Neutrophil (primary cell): Measurements from ENCODE around the gene CALML3.
"Not testable (repeated sequence)": the region's sequence is repeated elsewhere in the genome, so short reads cannot be mapped to it uniquely, and the experiment has no call there.

Experiments
- H3K27ac ChIP-seq: fragments of 200-600 bp; sonication (generic); 2 replicates; pipeline ENCODE4 v1.5.1; 2016; ENCODE audit warnings: mild to moderate bottlenecking, moderate library complexity
- H3K27me3 ChIP-seq: fragments of 200-600 bp; sonication (generic); 2 replicates; pipeline ENCODE4 v1.6.0; 2016; ENCODE audit warnings: mild to moderate bottlenecking
- H3K36me3 ChIP-seq: fragments of 200-600 bp; sonication (generic); 2 replicates; pipeline ENCODE4 v1.5.1; 2017
- H3K4me1 ChIP-seq, 2 experiments: fragments of 200-600 bp in 1 of 2; sonication (generic) in 1 of 2; 1 replicate in 1 of 2; 2 replicates in 1 of 2; pipeline versions ENCODE4 v1.5.1 to v1.6.1; 2013 to 2016; ENCODE audit warnings: low read depth in 1 of 2, low read length in 1 of 2, mild to moderate bottlenecking in 1 of 2, moderate library complexity in 1 of 2; ENCODE audit not compliant: control insufficient read depth in 1 of 2, insufficient read depth in 1 of 2
- H3K4me3 ChIP-seq, 2 experiments: fragments of 200-600 bp in 1 of 2; sonication (generic) in 1 of 2; 1 replicate in 1 of 2; 2 replicates in 1 of 2; pipeline ENCODE4 v1.5.1; 2013 to 2016; ENCODE audit warnings: low read depth in 1 of 2, low read length in 1 of 2, mild to moderate bottlenecking in 1 of 2, moderate library complexity in 1 of 2
- H3K9me3 ChIP-seq: fragments of 200-600 bp; sonication (generic); 2 replicates; pipeline ENCODE4 v1.5.1; 2016
- TF ChIP-seq, protein P1 (sequence below): fragments of 200-600 bp; sonication (generic); IDR thresholded peaks from 2 replicates; pipeline ENCODE4 v1.5.1; 2016; ENCODE audit warnings: antibody characterized with exemption

CALML3 gene

DNA sequence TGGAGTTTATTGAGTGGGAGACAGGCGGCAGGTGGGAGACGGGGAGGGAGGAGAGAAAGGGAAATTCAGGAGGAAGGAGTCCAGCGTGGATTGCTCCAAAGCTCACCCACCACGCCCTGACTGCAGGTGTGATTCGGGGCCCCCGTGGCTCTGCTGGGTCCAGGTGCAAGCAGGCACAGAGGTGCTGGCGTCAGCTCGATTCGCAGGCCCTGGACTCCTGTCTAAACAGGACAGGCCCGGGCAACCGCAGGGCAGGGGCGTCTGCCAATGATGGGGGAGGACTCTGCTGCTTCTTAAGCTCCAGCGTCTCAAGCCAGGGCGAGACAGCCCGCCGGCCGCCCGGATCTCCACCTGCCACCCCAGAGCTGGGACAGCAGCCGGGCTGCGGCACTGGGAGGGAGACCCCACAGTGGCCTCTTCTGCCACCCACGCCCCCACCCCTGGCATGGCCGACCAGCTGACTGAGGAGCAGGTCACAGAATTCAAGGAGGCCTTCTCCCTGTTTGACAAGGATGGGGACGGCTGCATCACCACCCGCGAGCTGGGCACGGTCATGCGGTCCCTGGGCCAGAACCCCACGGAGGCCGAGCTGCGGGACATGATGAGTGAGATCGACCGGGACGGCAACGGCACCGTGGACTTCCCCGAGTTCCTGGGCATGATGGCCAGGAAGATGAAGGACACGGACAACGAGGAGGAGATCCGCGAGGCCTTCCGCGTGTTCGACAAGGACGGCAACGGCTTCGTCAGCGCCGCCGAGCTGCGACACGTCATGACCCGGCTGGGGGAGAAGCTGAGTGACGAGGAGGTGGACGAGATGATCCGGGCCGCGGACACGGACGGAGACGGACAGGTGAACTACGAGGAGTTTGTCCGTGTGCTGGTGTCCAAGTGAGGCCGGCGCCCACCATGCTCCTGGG is at the start of gene CALML3:
Gene CALML3 (plus strand): TSS at position 321 of the 920 bp plus-strand sequence. CDS start 125 bp downstream, at position 446.
- no peaks in the 10 kb centered on the region for H3K36me3 ChIP-seq
- H3K27ac ChIP-seq, result no peak within 1 kb of the TSS
- no peaks in the 10 kb centered on the region for H3K4me1 ChIP-seq
- TF ChIP-seq, protein P1, sequence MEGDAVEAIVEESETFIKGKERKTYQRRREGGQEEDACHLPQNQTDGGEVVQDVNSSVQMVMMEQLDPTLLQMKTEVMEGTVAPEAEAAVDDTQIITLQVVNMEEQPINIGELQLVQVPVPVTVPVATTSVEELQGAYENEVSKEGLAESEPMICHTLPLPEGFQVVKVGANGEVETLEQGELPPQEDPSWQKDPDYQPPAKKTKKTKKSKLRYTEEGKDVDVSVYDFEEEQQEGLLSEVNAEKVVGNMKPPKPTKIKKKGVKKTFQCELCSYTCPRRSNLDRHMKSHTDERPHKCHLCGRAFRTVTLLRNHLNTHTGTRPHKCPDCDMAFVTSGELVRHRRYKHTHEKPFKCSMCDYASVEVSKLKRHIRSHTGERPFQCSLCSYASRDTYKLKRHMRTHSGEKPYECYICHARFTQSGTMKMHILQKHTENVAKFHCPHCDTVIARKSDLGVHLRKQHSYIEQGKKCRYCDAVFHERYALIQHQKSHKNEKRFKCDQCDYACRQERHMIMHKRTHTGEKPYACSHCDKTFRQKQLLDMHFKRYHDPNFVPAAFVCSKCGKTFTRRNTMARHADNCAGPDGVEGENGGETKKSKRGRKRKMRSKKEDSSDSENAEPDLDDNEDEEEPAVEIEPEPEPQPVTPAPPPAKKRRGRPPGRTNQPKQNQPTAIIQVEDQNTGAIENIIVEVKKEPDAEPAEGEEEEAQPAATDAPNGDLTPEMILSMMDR, result no peak
- H3K9me3 ChIP-seq, result no peaks in the 10 kb centered on the region
- no peak within 1 kb of the TSS for H3K4me3 ChIP-seq
- H3K27me3 ChIP-seq, result no peaks in the 10 kb centered on the region

DNA sequence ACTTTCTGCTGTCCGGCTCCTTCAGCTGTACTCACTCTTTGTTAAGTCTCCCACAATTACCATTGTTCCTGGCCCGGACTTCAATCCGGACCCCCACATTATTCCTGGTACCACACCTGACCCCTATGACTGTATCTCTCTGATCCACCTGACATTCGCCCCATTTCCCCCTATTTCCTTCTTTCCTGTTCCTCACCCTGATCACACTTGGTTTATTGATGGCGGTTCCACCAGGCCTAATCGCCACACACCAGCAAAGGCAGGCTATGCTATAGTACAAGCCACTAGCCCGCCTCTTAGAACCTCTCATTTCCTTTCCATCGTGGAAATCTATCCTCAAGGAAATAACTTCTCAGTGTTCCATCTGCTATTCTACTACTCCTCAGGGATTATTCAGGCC is 49.7 kb upstream of the CALML3 start:
- H3K27ac ChIP-seq, H3K36me3 ChIP-seq, H3K9me3 ChIP-seq, H3K4me3 ChIP-seq, H3K27me3 ChIP-seq, H3K4me1 ChIP-seq: not testable (repeated sequence)

DNA sequence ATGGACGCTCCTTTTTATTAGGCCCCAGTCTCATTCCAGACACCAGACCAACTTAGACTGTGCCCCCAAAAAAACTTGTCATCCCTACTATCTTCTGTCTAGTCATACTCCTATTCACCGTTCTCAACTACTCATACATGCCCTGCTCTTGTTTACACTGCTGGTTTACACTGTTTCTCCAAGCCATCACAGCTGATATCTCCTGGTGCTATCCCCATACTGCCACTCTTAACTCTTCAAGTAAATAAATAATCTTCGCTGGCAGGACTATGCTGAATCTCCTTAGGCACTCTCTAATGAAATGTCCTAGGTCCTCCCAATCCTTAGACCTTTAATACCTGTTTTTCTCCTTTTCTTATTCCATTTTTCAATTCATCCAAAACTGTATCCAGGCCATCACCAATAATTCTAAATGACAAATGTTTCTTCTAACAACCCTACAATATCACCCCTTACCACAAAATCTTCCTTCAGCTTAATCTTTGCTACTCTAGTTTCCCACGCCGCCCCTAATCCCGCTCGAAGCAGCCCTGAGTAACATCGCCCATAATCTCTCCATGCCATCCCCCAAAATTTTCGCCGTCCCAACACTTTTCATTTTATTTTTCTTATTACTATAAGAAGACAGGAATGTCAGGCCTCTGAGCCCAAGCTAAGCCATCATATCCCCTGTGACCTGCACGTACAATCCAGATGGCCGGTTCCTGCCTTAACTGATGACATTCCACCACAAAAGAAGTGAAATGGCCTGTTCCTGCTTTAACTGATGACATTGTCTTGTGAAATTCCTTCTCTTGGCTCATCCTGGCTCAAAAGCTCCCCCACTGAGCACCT is 48.6 kb upstream of the CALML3 start:
- H3K36me3 ChIP-seq, H3K9me3 ChIP-seq, H3K4me1 ChIP-seq, H3K27ac ChIP-seq, H3K27me3 ChIP-seq, H3K4me3 ChIP-seq: not testable (repeated sequence)

DNA sequence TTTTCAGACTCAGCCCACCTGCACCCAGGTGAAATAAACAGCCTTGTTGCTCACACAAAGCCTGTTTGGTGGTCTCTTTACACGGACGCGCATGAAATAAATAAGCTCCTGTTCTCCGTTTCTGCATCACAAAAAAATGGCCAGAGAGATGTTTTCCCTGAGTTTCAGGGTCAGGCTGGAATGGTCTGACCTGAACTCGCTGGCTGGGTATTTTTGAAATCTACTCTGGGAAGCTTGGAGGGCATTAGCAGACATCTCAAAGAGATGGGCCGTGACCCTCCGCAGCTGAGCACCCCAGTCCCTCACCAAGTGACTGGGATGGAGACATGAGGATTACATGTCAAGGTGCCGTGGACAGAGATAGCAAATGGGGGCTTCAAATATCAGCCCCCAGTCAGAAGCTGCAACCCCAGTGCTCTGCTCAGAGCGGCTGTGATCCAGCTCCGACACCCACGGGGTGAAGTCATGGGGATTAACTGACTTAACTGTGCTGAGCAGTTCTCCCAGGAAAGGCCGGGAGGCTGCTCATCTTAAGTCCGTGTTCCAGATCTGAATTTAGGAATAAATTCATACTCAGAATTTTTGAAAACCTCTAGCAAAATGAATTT is 47.7 kb upstream of the CALML3 start:
- TF ChIP-seq, protein P1, result no peak
- Histone ChIP-seq H3K4me3 (no peak overlapping the region), H3K27ac (no peak overlapping the region), H3K36me3 (no peaks in the 10 kb centered on the region), H3K4me1 (no peaks in the 10 kb centered on the region), H3K27me3 (no peaks in the 10 kb centered on the region), H3K9me3 (no peaks in the 10 kb centered on the region)

DNA sequence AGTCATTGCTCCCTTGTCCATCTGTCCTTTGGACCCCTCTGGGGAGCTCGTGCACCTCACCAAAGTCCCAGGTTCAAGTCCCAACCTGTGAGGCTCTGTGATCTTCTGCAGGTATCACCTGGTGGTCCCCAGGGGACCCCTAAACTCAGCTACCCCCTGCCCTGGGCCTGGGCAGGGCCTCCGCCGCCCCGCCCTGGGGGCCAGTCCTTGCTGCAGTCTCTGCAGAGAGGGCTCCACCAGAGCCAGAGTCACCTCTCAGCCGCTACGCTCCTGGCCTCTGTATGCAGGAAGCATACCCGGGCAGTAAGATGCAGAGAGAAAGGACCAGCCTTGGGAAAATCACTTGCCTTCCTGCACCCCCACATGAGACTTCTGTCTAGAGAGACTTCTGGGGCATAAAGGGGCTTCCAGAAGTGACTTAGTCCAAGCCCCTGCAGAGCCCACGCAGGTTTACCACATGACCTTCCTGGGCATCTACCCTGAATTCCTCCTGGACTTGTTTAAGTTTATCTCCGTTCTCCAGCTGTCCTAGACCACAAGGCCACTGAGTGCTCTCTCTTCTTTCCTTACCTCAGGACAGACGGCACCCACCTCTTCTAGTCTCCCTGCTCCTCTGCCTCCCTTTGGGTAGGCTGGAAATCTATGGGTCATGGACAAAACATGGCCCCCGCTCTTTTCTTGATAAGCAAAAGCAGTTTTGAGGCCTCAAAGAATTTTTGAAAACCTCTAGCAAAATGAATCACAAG is 46.6 kb upstream of the CALML3 start:
- Histone ChIP-seq H3K36me3 (no peaks in the 10 kb centered on the region), H3K4me3 (no peak overlapping the region), H3K4me1 (no peaks in the 10 kb centered on the region), H3K9me3 (no peaks in the 10 kb centered on the region), H3K27me3 (no peaks in the 10 kb centered on the region), H3K27ac (no peak overlapping the region)
- TF ChIP-seq, protein P1, result no peak

DNA sequence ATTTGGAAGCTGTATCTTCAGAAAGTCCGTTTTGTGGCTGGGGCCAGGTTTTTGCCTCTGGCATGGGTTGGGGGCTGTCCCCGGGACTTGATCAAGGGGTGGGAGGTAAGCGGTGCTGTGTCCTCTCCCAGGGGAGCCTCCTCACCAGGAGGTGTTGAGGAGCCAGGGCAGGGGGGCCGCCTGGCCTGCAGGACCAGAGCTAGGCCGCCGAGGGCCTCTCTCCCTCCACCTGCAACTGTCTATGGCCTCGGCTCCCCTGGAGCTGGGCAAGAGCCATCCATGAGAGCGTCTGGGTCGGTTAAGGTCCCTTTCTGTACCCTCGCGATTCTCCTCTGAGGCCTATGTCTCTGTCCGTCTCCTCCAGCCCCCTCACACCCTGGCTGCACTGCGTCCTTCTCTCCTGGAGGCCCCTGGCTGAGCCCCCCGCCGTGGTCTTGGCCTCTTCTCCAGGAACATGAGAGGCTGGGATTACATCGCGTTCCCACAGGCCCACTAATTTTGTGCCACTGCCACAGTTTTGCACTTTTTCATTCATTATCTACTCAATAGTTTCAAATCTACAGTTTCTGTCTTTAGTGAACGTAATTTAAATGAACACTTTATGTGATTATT is 46.0 kb upstream of the CALML3 start:
- Histone ChIP-seq H3K4me1 (no peaks in the 10 kb centered on the region), H3K9me3 (no peaks in the 10 kb centered on the region), H3K4me3 (no peak overlapping the region), H3K27ac (no peak overlapping the region), H3K27me3 (no peaks in the 10 kb centered on the region), H3K36me3 (no peaks in the 10 kb centered on the region)
- TF ChIP-seq, protein P1, result no peak
